ENCODE data around the gene BRINP3.
"Not testable (repeated sequence)": the region's sequence is repeated elsewhere in the genome, so short reads cannot be mapped to it uniquely, and the experiment has no call there.

BRINP3 gene

GRCh38 chr1:190179817-190180216 lies 297.8 kb downstream of the BRINP3 start:
- no peak for DNase-seq (ENCODE audit: low read depth)

GRCh38 chr1:190178827-190179226 lies 298.8 kb downstream of the BRINP3 start:
- no peak for DNase-seq (ENCODE audit: low read depth)

- no peak for DNase-seq (ENCODE audit: low read depth)
Observed at GRCh38 chr1:190177555-190177954, 300.1 kb downstream of the BRINP3 start.

DNA sequence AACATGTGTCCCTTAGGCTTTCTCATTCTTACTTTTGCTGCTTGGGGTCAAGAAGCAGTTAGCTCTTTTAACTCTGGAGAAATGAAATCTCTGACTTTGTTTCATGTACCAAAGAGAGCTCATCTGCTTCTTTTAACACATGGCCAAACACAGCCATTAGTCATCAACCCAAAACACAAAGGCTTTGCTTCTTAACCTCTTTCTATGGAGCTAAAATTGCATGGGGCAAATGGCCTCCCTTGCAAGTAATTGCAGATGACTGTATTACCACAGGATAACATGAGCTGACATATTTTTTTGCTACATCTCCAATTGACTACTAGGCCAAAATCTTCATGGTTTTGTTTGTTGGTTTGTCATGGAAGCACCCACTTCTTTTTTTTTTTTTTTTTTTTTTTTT lies 300.9 kb downstream of the BRINP3 start:
- DNase-seq (ENCODE audit: low read depth) = no peak

- no peak for DNase-seq (ENCODE audit: low read depth)
Observed at GRCh38 chr1:190175320-190175719, 302.3 kb downstream of the BRINP3 start.

GRCh38 chr1:190172651-190173430 lies 304.8 kb downstream of the BRINP3 start:
- DNase-seq (ENCODE audit: low read depth) = no peak

DNA sequence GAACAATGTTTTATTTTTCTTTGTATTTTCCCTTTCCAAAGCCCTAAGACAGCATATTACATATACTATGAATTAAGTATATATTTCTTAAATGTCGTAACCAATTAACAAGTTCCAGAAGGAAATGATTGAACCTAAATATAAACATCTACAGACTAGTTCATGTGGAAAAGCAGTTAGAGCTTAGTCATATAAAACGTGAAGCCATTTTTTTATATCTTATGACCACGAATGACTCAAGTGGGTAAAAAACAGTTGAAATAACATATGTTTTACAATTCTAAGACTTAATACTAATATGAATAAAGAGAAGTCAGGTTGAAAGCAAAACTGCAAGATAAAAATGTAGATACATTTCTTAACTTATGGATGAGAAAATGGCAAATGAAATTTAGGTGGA lies 307.3 kb downstream of the BRINP3 start:
- DNase-seq (ENCODE audit: low read depth) = no peak

GRCh38 chr1:190169311-190170067 lies 308.2 kb downstream of the BRINP3 start:
- DNase-seq (ENCODE audit: low read depth) = no peak

DNA sequence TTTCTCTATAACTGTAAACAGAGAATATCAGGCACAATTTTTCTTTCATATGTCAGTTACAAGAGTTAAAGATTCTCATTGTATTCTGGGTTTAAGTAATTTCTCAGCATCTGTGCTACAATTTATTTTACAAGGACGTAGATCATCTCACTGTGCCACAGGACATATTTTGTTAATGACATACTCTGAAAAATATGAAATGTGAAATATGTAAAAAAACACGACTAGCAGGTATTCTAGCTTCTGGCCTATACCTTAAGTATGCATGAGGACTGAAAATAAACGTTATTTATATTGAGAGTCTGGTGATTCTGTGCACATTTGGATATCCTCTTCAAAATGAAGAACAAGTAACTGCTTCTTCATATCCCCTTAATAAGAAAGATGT lies 308.8 kb downstream of the BRINP3 start:
- DNase-seq (ENCODE audit: low read depth) = no peak

DNA sequence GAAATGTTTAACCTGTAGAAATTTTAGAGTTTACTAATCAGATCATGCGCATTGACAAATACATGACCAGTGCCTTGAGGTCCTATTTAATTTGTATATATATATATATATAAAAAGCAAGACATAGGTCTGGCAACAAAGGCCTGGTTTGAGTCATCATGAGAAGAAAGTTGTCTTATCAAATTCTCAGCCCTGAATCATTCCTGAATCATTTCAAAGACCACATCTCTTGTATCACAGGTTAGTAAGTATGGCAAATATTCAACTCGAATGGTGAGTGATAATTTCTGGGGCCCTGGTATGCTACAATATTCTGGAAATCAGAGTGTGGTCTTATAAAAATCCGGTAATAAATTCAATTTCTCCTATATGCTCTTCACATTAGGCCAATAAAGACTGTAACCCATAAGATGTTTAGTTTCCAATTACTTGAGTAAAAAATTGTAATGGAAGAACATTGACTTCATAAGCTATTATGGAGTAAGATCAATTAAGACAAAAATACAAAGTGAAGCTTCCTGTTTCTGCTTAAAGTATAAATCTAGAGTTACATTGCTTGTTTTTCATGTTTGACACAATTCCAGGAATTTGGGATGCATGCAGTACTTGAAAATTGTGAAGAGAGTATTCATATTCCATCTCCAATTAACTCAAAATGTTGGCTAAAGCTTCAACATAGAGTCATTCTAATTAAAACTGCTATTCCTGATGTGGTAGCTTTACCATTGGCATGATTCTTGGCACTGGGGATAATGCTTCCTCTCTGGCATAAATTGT lies 309.4 kb downstream of the BRINP3 start:
- DNase-seq (ENCODE audit: low read depth) = no peak

- no peak for DNase-seq (ENCODE audit: low read depth)
Observed at GRCh38 chr1:190159146-190159545, 318.5 kb downstream of the BRINP3 start.

- DNase-seq (ENCODE audit: low read depth) = no peak
Observed at GRCh38 chr1:190154744-190155143, 322.9 kb downstream of the BRINP3 start.

GRCh38 chr1:190147616-190148015 lies 330.0 kb downstream of the BRINP3 start:
- no peak for DNase-seq (ENCODE audit: low read depth)

DNA sequence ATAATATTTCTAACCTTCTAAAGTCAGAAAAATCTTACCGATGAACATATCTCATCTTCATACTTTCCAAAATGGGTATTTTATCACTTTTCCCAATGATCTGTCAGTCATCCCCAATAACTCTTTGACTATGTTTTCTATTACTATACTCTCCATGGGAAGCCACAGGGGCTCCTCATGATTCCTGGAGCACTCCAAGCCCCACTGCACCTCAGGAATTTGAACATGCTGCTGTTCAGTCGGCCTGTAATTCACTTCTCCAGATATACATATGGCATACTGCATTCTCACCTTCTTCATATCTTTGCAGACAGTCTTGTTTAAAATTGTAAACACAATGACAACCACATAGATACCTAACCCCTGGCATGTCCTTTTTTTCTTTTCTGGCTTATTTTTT lies 333.0 kb downstream of the BRINP3 start:
- DNase-seq (ENCODE audit: low read depth) = no peak

GRCh38 chr1:190140644-190141043 lies 337.0 kb downstream of the BRINP3 start:
- no peak for DNase-seq (ENCODE audit: low read depth)

- no peak for DNase-seq (ENCODE audit: low read depth)
Observed at GRCh38 chr1:190138702-190139101, 339.0 kb downstream of the BRINP3 start.

DNA sequence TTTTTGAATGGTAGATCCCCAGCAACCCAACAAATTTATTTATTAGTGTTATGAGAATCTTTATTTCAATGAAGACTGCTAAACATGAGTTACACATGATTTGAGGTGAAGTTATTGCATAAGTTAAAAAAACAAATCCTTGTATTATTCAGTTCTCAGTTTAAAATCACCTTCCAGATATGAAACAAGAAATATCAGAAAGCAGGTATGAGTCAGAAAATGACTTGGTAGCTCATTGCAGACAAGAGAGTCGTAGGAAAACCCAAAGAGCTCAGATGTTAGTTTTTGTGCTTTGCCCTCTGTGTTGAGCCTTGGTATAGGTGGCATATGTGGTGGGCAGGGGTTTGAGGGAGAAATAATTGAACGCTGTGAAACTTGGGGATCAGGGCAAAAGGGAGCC lies 339.4 kb downstream of the BRINP3 start:
- no peak for DNase-seq (ENCODE audit: low read depth)

- no peak for DNase-seq (ENCODE audit: low read depth)
Observed at GRCh38 chr1:190129366-190129765, 348.3 kb downstream of the BRINP3 start.

DNA sequence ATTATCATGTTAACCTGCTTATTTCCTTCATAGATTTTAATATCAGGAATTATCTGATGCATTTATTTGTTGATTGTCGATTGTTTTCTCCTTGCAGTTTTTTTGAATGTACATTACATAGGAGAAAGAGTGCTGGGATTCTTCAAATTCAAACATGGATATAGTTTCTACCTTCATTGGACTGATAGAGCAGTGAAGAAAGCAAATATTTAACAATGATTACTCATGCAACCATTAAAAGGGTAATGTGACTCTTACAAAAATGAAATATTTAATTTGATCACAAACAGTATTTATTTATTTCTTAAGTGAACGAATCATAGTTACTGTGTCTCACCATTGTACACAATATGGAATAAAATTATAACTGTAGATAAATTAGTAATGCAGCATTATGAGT lies 350.9 kb downstream of the BRINP3 start:
- DNase-seq (ENCODE audit: low read depth) = no peak

DNA sequence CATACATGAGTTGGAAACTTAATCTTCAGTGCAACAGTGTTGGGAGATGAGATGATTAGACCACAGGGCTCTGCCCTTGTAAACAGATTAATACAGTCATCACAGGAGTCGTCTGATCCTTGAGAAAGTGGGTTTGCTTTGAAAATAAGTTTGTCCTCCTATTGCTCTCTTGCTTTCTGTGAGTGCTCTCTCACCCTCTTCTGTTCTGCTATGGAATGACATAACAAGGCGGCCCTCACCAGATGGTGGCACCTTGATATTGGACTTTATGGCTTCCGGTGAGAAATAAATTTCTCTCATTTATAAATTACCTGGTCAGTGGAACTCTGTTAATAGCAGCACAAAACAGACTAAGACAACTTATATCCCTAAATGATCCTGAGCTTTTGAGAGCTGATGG lies 353.6 kb downstream of the BRINP3 start:
- DNase-seq (ENCODE audit: low read depth) = no peak

DNA sequence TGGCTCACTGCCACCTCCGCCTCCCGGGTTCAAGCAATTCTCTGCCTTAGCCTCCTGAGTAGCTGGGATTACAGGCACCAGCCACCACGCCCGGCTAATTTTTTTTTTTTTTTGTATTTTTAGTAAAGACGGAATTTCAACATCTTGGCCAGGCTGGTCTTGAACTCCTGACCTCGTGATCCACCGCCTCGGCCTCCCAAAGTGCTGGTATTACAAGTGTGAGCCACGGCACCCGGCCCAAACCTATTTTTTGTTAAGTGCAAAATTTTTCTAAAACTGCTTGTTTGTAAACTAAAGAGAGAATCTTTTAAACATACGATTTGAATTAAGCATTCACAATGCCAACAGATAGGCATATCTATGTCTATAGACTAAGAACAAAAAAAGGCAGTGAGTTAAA lies 357.1 kb downstream of the BRINP3 start:
- DNase-seq (ENCODE audit: low read depth) = not testable (repeated sequence)

DNA sequence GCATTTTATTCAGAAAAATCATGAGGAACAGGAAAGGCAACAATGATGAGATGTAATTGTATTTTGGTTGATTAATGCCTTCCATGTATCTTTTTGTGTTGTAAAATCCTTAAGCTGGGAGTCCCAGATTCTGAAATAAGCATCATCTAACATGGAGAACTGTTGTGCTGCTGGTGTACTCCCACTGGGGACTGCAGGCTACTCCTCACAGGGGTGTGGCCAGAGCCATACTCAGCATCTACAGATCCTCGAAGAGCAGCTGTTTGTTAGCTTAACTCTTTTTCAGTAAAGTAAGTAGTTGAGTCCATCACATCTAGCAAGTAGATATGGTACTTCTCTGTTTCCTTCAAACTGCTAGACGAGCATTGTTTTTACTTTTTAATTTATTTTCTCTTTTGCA lies 358.0 kb downstream of the BRINP3 start:
- no peak for DNase-seq (ENCODE audit: low read depth)

GRCh38 chr1:190116921-190117320 lies 360.7 kb downstream of the BRINP3 start:
- DNase-seq (ENCODE audit: low read depth) = no peak

Data from GM04503 (cell line).